Parathyroid adenoma (tissue), 2 donors: ENCODE results near the gene ILF3.

ENCODE experiments used
- H2AFZ ChIP-seq: fragments of 300-600 bp; sonication (generic); one replicate; pipeline ENCODE4 v1.7.0; 2017; ENCODE audit warnings: antibody characterized with exemption, mild to moderate bottlenecking
- H3K27ac ChIP-seq: fragments of 300-600 bp; sonication (generic); one replicate; pipeline ENCODE4 v1.7.0; 2017
- H3K27me3 ChIP-seq: fragments of 300-600 bp; sonication (generic); one replicate; pipeline ENCODE4 v1.7.0; 2017; ENCODE audit warnings: low read length; ENCODE audit not compliant: control insufficient read depth, insufficient read depth
- H3K36me3 ChIP-seq: fragments of 300-600 bp; sonication (generic); one replicate; pipeline ENCODE4 v1.7.0; 2017; ENCODE audit warnings: low read length; ENCODE audit not compliant: control insufficient read depth, insufficient read depth
- H3K4me1 ChIP-seq: fragments of 300-600 bp; sonication (generic); one replicate; pipeline ENCODE4 v1.7.0; 2017; ENCODE audit warnings: control low read depth
- H3K4me2 ChIP-seq: fragments of 300-600 bp; sonication (generic); one replicate; pipeline ENCODE4 v1.7.0; 2017; ENCODE audit warnings: low read length
- H3K4me3 ChIP-seq: fragments of 300-600 bp; sonication (generic); one replicate; pipeline ENCODE4 v1.7.0; 2017; ENCODE audit warnings: low read depth, low read length
- H3K79me2 ChIP-seq: fragments of 300-600 bp; sonication (generic); one replicate; pipeline ENCODE4 v1.7.0; 2017; ENCODE audit warnings: control low read depth
- H3K9ac ChIP-seq: fragments of 300-600 bp; sonication (generic); one replicate; pipeline ENCODE4 v1.7.0; 2017; ENCODE audit warnings: mild to moderate bottlenecking
- H3K9me3 ChIP-seq: fragments of 300-600 bp; sonication (generic); one replicate; pipeline ENCODE4 v1.7.0; 2017; ENCODE audit warnings: low read length; ENCODE audit not compliant: control insufficient read depth
- TF ChIP-seq, protein P1 (sequence below): fragments of 300-600 bp; sonication (generic); IDR thresholded peaks from one replicate; pipeline ENCODE4 v1.7.0; 2017; ENCODE audit warnings: antibody characterized with exemption, mild to moderate bottlenecking
- donor health status: primary hyperparathyroidism.

Gene ILF3

DNA sequence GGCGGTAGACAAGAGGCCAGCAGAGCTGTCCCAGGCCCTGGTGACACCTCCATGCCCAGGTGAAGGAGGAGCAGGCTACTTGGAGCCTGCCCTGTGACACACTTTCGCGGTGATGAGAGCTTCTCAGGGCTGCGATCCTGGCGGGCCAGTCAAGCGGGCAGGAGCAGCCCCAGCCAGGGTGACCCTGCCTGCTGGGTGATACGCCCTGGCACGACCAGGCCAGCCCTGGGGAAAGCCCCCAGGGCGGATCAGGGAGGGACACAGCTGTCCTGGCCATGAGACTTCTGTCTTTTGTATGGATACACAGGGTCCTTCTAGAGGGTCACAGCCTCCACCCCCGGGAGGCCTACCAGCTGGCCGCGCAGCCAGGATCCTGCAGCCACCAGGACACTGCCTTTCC lies 76.8 kb downstream of the ILF3 start:
- H3K36me3 ChIP-seq, result no peaks in the 10 kb centered on the region
- H3K79me2 ChIP-seq, result peaks cover 85% of the 10 kb centered on the region
- H3K9ac ChIP-seq, result no peak overlapping the region
- H2AFZ ChIP-seq, result no peak overlapping the region
- no peaks in the 10 kb centered on the region for H3K9me3 ChIP-seq
- no peak overlapping the region for H3K4me2 ChIP-seq
- no peak overlapping the region for H3K27ac ChIP-seq
- H3K4me3 ChIP-seq, result no peak overlapping the region
- no peaks in the 10 kb centered on the region for H3K4me1 ChIP-seq
- no peaks in the 10 kb centered on the region for H3K27me3 ChIP-seq
- TF ChIP-seq, protein P1, sequence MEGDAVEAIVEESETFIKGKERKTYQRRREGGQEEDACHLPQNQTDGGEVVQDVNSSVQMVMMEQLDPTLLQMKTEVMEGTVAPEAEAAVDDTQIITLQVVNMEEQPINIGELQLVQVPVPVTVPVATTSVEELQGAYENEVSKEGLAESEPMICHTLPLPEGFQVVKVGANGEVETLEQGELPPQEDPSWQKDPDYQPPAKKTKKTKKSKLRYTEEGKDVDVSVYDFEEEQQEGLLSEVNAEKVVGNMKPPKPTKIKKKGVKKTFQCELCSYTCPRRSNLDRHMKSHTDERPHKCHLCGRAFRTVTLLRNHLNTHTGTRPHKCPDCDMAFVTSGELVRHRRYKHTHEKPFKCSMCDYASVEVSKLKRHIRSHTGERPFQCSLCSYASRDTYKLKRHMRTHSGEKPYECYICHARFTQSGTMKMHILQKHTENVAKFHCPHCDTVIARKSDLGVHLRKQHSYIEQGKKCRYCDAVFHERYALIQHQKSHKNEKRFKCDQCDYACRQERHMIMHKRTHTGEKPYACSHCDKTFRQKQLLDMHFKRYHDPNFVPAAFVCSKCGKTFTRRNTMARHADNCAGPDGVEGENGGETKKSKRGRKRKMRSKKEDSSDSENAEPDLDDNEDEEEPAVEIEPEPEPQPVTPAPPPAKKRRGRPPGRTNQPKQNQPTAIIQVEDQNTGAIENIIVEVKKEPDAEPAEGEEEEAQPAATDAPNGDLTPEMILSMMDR, result no peak

DNA sequence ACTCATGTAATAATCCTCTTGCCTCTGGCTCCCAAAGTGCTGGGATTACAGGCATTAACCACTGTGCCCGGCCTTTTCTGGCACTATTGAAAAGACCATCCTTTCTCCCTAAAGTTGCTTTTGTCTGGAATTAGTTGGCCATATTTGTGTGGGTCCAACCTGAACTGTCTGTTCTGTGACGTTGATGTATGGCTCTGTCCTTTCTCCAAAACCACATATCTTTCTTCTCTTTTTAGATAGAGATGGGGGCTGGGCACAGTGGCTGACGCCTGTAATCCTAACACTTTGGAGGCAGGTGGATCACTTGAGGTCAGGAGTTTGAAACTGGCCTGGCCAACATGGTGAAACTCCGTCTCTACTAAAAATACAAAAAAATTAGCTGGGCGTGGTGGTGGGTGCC lies 81.6 kb downstream of the ILF3 start:
- H3K4me1 ChIP-seq, result no peaks in the 10 kb centered on the region
- H3K36me3 ChIP-seq, result no peaks in the 10 kb centered on the region
- no peak overlapping the region for H3K4me2 ChIP-seq
- H3K27me3 ChIP-seq, result no peaks in the 10 kb centered on the region
- TF ChIP-seq, protein P1, result no peak
- no peak overlapping the region for H2AFZ ChIP-seq
- no peak overlapping the region for H3K4me3 ChIP-seq
- no peak overlapping the region for H3K27ac ChIP-seq
- H3K9ac ChIP-seq, result no peak overlapping the region
- H3K79me2 ChIP-seq, result peaks cover 81% of the 10 kb centered on the region
- no peaks in the 10 kb centered on the region for H3K9me3 ChIP-seq

GRCh38 chr19:10736189-10736588 lies 82.0 kb downstream of the ILF3 start:
- no peak overlapping the region for H2AFZ ChIP-seq
- TF ChIP-seq, protein P1, result no peak
- no peaks in the 10 kb centered on the region for H3K4me1 ChIP-seq
- no peak overlapping the region for H3K9ac ChIP-seq
- no peak overlapping the region for H3K27ac ChIP-seq
- H3K79me2 ChIP-seq, result peaks cover 82% of the 10 kb centered on the region
- H3K36me3 ChIP-seq, result no peaks in the 10 kb centered on the region
- no peak overlapping the region for H3K4me2 ChIP-seq
- H3K4me3 ChIP-seq, result no peak overlapping the region
- no peaks in the 10 kb centered on the region for H3K27me3 ChIP-seq
- no peaks in the 10 kb centered on the region for H3K9me3 ChIP-seq

DNA sequence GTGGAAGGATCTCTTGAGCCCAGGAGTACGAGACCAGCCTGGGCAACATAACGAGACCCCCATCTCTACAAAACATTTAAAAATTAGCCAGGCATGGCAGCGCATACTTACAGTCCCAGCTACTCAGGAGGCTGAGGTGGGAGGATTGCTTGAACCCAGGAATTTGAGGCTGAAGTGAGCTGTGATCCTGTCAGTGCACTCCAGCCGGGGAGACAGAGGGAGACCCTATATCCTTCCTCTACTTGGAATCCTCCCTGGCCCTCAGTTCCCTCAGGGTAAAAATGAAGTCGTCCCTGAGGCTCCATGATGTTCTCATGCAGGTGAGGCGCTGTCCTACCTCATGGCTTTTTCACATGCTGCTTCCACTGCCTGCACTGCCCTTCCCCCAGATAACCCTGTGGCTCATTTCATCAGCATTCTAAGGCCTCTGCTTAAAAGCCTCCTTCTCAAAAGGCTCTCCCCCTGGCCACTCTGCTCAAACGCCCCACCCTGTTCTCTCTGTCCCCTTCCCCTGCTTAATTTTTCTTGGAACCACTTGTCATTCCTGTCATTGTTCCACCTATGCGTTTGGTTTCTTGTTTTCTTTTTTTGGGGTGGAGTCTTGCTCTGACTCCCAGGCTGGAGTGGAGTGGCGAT lies 82.9 kb downstream of the ILF3 start:
- Histone ChIP-seq H3K79me2 (peaks cover 82% of the 10 kb centered on the region), H3K4me2 (no peak overlapping the region), H3K27me3 (no peaks in the 10 kb centered on the region), H2AFZ (no peak overlapping the region), H3K27ac (no peak overlapping the region), H3K4me1 (no peaks in the 10 kb centered on the region), H3K9ac (no peak overlapping the region), H3K36me3 (no peaks in the 10 kb centered on the region), H3K9me3 (no peaks in the 10 kb centered on the region), H3K4me3 (no peak overlapping the region)
- TF ChIP-seq, protein P1, result no peak

GRCh38 chr19:10737722-10738121 lies 83.6 kb downstream of the ILF3 start:
- Histone ChIP-seq H3K79me2 (peaks cover 85% of the 10 kb centered on the region), H2AFZ (no peak overlapping the region), H3K4me2 (no peak overlapping the region), H3K9ac (no peak overlapping the region), H3K9me3 (no peaks in the 10 kb centered on the region), H3K27ac (no peak overlapping the region), H3K4me3 (no peak overlapping the region), H3K4me1 (no peaks in the 10 kb centered on the region), H3K27me3 (no peaks in the 10 kb centered on the region), H3K36me3 (no peaks in the 10 kb centered on the region)
- TF ChIP-seq, protein P1, result no peak
